GM18951 (cell line): Measurements from ENCODE around the gene C10orf90.

Experiments
- POLR2A ChIP-seq: IDR thresholded peaks from 4 replicates; pipeline ENCODE4 v1.6.1; 2011; ENCODE audit warnings: mild to moderate bottlenecking; ENCODE audit not compliant: insufficient read length, insufficient read depth; ENCODE audit errors: extremely low read depth
- in situ Hi-C: fragments of 300-500 bp; cut with MboI; formaldehyde crosslinking; loops from one replicate; pipeline ENCODE4 v1.12.0; 2022; ENCODE audit warnings: low sequenced_read_pairs, mixed read lengths, inconsistent platforms; ENCODE audit not compliant: unreplicated experiment

The C10orf90 gene

DNA sequence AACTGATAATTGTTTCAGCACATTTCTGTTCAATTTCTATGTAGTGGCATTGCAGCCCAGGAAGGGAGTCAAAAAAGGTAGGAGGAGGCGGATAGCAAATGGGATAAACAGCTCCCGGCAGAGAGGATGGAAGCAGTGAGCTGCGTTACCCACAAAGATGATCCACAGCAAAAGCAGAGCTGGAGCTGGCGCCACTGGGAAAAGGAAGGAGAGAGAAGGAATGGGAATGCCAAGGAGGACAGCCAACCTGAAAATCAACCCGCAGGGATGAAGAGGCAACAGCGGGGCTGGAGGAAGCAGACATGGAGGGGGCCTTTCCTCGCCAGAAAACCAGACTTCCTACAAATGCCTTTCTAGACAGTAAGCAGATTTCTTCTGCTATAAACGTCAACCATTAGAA lies 199.5 kb downstream of the C10orf90 start:
- in situ Hi-C loops: no loop called here
- no peak for TF ChIP-seq POLR2A

DNA sequence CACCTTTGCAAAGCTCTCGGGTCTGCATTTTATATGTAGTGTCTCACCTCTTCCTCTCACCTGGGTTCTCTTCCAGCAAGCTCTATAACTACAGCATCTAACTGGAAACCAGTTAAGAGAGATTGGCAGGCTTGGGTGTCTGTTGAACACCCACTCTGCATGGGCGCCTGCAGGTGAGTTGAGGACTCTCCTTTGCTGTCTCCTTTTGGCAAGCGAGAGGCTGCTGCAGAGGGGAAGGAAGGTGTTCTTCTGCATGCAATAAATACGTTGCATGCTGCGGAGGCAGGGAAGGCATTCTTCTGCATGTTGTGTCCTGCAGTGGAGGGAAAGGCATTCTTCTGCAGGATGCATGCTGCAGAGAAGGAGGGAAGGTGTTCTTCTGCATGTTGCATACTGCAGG lies 200.8 kb downstream of the C10orf90 start:
- no peak for TF ChIP-seq POLR2A
- in situ Hi-C loops: no loop called here

- no peak for TF ChIP-seq POLR2A
- in situ Hi-C loops: no loop called here
Measured at GRCh38 chr10:126468876-126469643, 201.4 kb downstream of the C10orf90 start.

- TF ChIP-seq POLR2A: no peak
- in situ Hi-C loops: no loop called here
Measured at GRCh38 chr10:126468467-126468866, 202.0 kb downstream of the C10orf90 start.

DNA sequence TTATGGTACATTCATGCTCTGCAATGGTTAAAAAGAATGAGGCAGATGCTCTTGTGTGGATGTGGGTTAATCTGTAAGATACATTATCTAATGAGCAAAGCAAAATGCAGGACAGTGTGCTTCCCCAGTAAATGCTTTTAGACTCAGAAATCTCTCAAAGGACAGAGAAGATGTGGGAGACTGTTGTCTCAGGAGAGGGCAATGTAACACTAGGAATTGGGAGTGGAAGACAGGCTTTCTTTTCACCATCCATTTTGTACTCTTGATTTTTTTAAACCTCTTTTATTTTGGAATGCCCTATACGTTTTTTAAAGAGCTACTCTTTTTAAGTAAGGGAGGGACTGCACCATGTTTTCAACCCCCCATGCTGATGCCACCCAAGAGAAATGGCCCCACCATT lies 204.7 kb downstream of the C10orf90 start:
- in situ Hi-C loops: no loop called here
- TF ChIP-seq POLR2A: no peak

GRCh38 chr10:126463286-126463685 lies 207.2 kb downstream of the C10orf90 start:
- no peak for TF ChIP-seq POLR2A
- in situ Hi-C loops: no loop called here

GRCh38 chr10:126461289-126461940 lies 209.1 kb downstream of the C10orf90 start:
- in situ Hi-C loops: no loop called here
- no peak for TF ChIP-seq POLR2A

DNA sequence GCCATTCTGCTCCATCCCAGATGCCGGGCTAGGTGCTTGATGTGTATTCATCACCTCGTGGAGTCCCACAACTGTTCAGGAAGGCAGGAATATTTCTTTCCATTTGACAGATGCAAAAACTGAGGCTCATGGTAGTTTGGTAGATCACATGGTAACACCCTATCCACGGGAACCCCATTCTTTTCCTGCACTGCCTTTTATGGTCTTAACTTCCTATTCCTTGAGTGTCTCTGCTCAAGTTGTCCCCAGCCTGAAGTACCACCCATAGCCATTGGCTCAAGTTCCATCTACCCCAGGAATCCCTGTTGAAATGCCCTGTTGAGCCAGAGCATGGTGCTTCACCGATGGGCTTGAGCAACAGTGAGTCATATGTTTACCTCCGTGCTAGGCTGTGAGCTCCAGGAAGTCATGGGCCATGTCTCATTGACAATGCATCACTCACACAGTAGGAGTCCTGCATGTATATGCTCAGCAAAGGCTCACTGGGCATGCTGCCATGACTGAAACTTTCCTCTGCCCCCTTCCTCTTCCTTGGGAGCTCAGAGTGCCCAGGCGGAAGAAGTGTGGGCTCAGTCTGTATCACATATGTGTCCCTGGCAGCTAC lies 210.5 kb downstream of the C10orf90 start:
- in situ Hi-C loops: no loop called here
- TF ChIP-seq POLR2A: no peak

GRCh38 chr10:126459032-126459831 lies 211.3 kb downstream of the C10orf90 start:
- in situ Hi-C loops: no loop called here

DNA sequence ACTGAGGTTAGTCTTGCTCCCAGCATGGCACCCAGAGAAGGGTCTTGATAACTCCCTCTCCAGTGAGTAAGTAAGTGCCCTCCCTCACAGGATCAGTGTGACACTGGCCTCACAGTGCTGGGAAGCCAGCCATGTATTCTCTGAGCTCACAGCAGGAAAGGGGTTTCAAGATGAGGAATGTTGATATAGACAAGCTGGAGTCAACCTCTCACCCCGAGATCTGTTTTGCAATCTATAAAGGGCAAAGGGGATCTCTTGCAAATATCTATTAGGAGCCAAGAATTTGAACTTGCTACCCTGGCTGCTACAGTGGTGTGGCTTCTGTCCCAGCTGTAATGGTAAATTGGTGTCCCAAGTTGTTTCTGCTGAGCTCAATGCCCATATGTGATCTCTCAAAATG lies 212.0 kb downstream of the C10orf90 start:
- in situ Hi-C loops: no loop called here
- TF ChIP-seq POLR2A: no peak

More at GRCh38 chr10:126459032-126459831, 211.3 kb downstream of the C10orf90 start:
- TF ChIP-seq POLR2A: no peak

DNA sequence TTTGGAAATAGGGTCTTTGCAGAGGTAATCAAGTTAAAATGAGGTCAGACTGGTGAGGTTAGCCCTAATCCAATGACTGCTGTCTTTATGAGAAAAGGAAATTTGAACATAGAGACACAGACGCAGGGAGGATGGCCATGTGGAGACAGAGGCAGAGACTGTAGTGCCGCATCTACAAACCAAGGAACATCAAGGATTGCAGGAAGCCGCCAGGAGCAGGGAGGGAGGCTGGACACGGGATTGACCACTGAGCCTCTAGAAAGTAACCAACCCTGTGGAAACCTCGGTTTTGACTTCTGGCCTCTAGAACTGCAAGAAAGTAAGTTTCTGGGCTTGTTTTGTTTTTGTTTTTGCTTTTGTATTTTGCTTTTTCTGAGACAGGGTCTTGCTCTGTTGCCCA lies 213.9 kb downstream of the C10orf90 start:
- TF ChIP-seq POLR2A: no peak
- in situ Hi-C loops: no loop called here

GRCh38 chr10:126455766-126456405 lies 214.6 kb downstream of the C10orf90 start:
- in situ Hi-C loops: no loop called here
- TF ChIP-seq POLR2A: no peak
